DND-41 (cell line): ENCODE measurements around the gene RAB9B.

Experiments
- EZH2 ChIP-seq: IDR thresholded peaks from 3 replicates; pipeline ENCODE4 v1.6.1; 2012; ENCODE audit warnings: borderline replicate concordance, low read depth, mild to moderate bottlenecking, moderate library complexity, low read length, inconsistent platforms; ENCODE audit not compliant: severe bottlenecking
- TF ChIP-seq, protein P1 (sequence below): IDR thresholded peaks from 2 replicates; pipeline ENCODE4 v1.5.1; 2012; ENCODE audit warnings: borderline replicate concordance, low read length, moderate library complexity, mild to moderate bottlenecking; ENCODE audit not compliant: poor library complexity, severe bottlenecking; ENCODE audit errors: extremely low read depth

DNA sequence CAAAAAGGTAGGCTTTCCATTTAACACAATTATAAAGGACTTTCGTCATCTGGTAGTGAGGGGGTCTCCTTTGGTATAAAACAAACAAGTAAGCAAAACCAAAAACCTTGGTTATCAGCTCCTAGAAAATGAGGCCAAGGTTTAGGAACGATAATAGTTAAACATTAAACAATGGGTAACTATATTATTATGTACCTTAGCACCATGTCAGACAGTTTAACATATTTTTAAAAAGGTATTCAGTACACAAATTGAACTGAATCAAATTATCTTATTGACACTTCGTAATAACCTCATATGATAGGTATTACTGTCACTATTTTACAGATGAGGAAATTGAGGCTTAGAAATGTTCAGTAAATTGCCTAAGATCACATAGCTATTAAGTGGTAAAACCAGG is 32.1 kb upstream of the RAB9B start:
- TF ChIP-seq EZH2: no peak
- TF ChIP-seq, protein P1, sequence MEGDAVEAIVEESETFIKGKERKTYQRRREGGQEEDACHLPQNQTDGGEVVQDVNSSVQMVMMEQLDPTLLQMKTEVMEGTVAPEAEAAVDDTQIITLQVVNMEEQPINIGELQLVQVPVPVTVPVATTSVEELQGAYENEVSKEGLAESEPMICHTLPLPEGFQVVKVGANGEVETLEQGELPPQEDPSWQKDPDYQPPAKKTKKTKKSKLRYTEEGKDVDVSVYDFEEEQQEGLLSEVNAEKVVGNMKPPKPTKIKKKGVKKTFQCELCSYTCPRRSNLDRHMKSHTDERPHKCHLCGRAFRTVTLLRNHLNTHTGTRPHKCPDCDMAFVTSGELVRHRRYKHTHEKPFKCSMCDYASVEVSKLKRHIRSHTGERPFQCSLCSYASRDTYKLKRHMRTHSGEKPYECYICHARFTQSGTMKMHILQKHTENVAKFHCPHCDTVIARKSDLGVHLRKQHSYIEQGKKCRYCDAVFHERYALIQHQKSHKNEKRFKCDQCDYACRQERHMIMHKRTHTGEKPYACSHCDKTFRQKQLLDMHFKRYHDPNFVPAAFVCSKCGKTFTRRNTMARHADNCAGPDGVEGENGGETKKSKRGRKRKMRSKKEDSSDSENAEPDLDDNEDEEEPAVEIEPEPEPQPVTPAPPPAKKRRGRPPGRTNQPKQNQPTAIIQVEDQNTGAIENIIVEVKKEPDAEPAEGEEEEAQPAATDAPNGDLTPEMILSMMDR: no peak
